HG02870 (cell line): Measurements from ENCODE around the gene JSRP1.

Experiments used
- ATAC-seq: cut with Tn5 transposase; IDR thresholded peaks from one replicate; pipeline ENCODE4 v1.9.1; 2021; ENCODE audit warnings: mild to moderate bottlenecking, moderate library complexity; ENCODE audit not compliant: unreplicated experiment

Gene JSRP1

GRCh38 chr19:2268480-2268830 lies 12.2 kb upstream of the JSRP1 start:
- no peak for ATAC-seq

GRCh38 chr19:2266183-2266993 lies 10.2 kb upstream of the JSRP1 start:
- ATAC-seq = no peak

GRCh38 chr19:2261438-2262172 lies 5.4 kb upstream of the JSRP1 start:
- ATAC-seq = no peak

- ATAC-seq = no peak
Observed at GRCh38 chr19:2260341-2260805, 4.2 kb upstream of the JSRP1 start.

- no peak for ATAC-seq
Observed at GRCh38 chr19:2259336-2259735, 3.1 kb upstream of the JSRP1 start.

- ATAC-seq = no peak
Observed at GRCh38 chr19:2255112-2255845, 938 bp downstream of the JSRP1 start.

GRCh38 chr19:2254064-2254872 lies 1.9 kb downstream of the JSRP1 start:
- ATAC-seq = no peak

- ATAC-seq = no peak
Observed at GRCh38 chr19:2253106-2254063, 2.8 kb downstream of the JSRP1 start.

- no peak for ATAC-seq
Observed at GRCh38 chr19:2252797-2253105, 3.5 kb downstream of the JSRP1 start.

- ATAC-seq = no peak
Observed at GRCh38 chr19:2252055-2252796, 4.0 kb downstream of the JSRP1 start.

GRCh38 chr19:2251106-2252054 lies 4.8 kb downstream of the JSRP1 start:
- ATAC-seq = no peak

- ATAC-seq = no peak
Observed at GRCh38 chr19:2250766-2251105, 5.5 kb downstream of the JSRP1 start.

GRCh38 chr19:2249880-2250765 lies 6.1 kb downstream of the JSRP1 start:
- no peak for ATAC-seq

GRCh38 chr19:2249010-2249866 lies 7.0 kb downstream of the JSRP1 start, which contains the start of gene AMH:
TSS of gene AMH (plus strand) at chr19:2249323. CDS start at chr19:2249333, 10 bp downstream.
- ATAC-seq = no peak

GRCh38 chr19:2248136-2249009 lies 7.8 kb downstream of the JSRP1 start:
- no peak for ATAC-seq
